HepG2 (cell line): Measurements from ENCODE around the gene TM9SF3. TPM values are rescaled to one million over a fixed set of nuclear protein-coding genes. Genes with fewer than 3 reads are reported as not detected.

Experiments
- ATAC-seq: fragments of 200-7000 bp; cut with Tn5 transposase; 3 replicates; pipeline ENCODE4 v1.9.1; 2020; ENCODE audit warnings: mild to moderate bottlenecking, moderate library complexity
- BruUV-seq: library from RNA; stranded (reverse); fragments of 400-500 nt; replicated peaks from 2 replicates; lab custom pipeline; 2021; lab: Mats Ljungman, UMichigan
- CTCF ChIA-PET: fragments of 300-600 bp; formaldehyde crosslinking; extraction: SDS; loops from one replicate; lab custom pipeline; 2021; ENCODE audit warnings: low total read pairs, inconsistent platforms, low intra/inter-chr PET ratio; lab: Yijun Ruan, JAX
- POLR2A ChIA-PET: fragments of 350-600 bp; sonication (Branson Sonifier 250); formaldehyde crosslinking; loops from one replicate; lab custom pipeline; 2020; ENCODE audit warnings: antibody characterized with exemption, inconsistent platforms; lab: Yijun Ruan, JAX
- DNase-seq: peaks from one replicate; pipeline ENCODE4 v3.0.0-alpha.2; 2015; ENCODE audit warnings: low spot score
- FAIRE-seq: peaks from 3 replicates; lab custom pipeline; 2011; peaks lifted over from hg19 to GRCh38; lab: Jason Lieb, UNC
- H2AFZ ChIP-seq: one replicate; pipeline ENCODE4 v1.6.1; 2011; ENCODE audit warnings: low read length, inconsistent platforms
- H3K27ac ChIP-seq: fragments of 300-600 bp; 3 replicates; pipeline ENCODE4 v1.8.0; 2011; ENCODE audit warnings: mixed run types, mild to moderate bottlenecking, mixed read lengths, low read length, inconsistent platforms; ENCODE audit not compliant: insufficient read depth; ENCODE audit errors: extremely low read length
- H3K27me3 ChIP-seq, 2 experiments: fragments of 200-600 bp in 1 of 2; 2 replicates in 1 of 2; 3 replicates in 1 of 2; pipeline versions ENCODE4 v1.6.0 to v1.8.0; 2011; ENCODE audit warnings: low read length in 2 of 2, mild to moderate bottlenecking in 2 of 2, moderate library complexity in 2 of 2, inconsistent platforms in 1 of 2; ENCODE audit not compliant: insufficient read depth in 2 of 2, control insufficient read depth in 1 of 2
- H3K36me3 ChIP-seq, 2 experiments: fragments of 200-600 bp in 1 of 2; replicated peaks in 1 of 2; 2 replicates in 1 of 2; 3 replicates in 1 of 2; pipeline versions ENCODE4 v1.5.1 to v1.8.0; 2011; ENCODE audit warnings: low read length in 2 of 2, inconsistent platforms in 1 of 2; ENCODE audit not compliant: insufficient read depth in 2 of 2, control insufficient read depth in 1 of 2
- H3K4me1 ChIP-seq: 2 replicates; pipeline ENCODE4 v1.5.1; 2012; ENCODE audit warnings: low read length, inconsistent platforms; ENCODE audit not compliant: insufficient read depth
- H3K4me2 ChIP-seq: 2 replicates; pipeline ENCODE4 v1.6.0; 2011; ENCODE audit warnings: low read depth, low read length, inconsistent platforms
- H3K4me3 ChIP-seq, 3 experiments: fragments of 200-600 bp in 1 of 3; sonication (generic), shearing (Covaris generic) in 1 of 3; replicated peaks in 1 of 3; 2 replicates each; pipeline ENCODE4 v1.5.1; 2011 to 2016; ENCODE audit warnings: low read length in 3 of 3, inconsistent platforms in 2 of 3, low read depth in 2 of 3, mild to moderate bottlenecking in 2 of 3, control low read depth in 1 of 3, mixed read lengths in 1 of 3; ENCODE audit not compliant: insufficient read depth in 1 of 3
- H3K79me2 ChIP-seq: one replicate; pipeline ENCODE4 v1.6.1; 2011; ENCODE audit warnings: low read length, inconsistent platforms; ENCODE audit not compliant: insufficient read depth
- H3K9ac ChIP-seq: 2 replicates; pipeline ENCODE4 v1.6.0; 2011; ENCODE audit warnings: mild to moderate bottlenecking, low read depth, low read length, inconsistent platforms; ENCODE audit not compliant: insufficient read depth
- H3K9me3 ChIP-seq: 2 replicates; pipeline ENCODE4 v1.5.1; 2012; ENCODE audit warnings: mild to moderate bottlenecking, low read length
- H4K20me1 ChIP-seq: 2 replicates; pipeline ENCODE4 v1.6.0; 2011; ENCODE audit warnings: inconsistent platforms, mild to moderate bottlenecking, low read length, moderate library complexity; ENCODE audit not compliant: insufficient read depth
- BORCS8-MEF2B ChIP-seq: sonication (generic); formaldehyde crosslinking; IDR thresholded peaks from 2 replicates; pipeline ENCODE4 v1.8.0; 2022; ENCODE audit warnings: mild to moderate bottlenecking, missing genetic modification reagents
- CREB3 ChIP-seq: sonication (generic); formaldehyde crosslinking; IDR thresholded peaks from 2 replicates; pipeline ENCODE4 v1.5.0; 2020; ENCODE audit warnings: missing genetic modification reagents
- CTCF ChIP-seq: sonication (generic); formaldehyde crosslinking; IDR thresholded peaks from 2 replicates; pipeline ENCODE4 v1.5.0; 2020; ENCODE audit warnings: mild to moderate bottlenecking, missing genetic modification reagents, moderate library complexity
- HBP1 ChIP-seq: IDR thresholded peaks from 2 replicates; pipeline ENCODE4 v1.6.1; 2016; ENCODE audit warnings: low read depth, control low read depth
- MEIS2 ChIP-seq: sonication (generic); formaldehyde crosslinking; IDR thresholded peaks from 2 replicates; pipeline ENCODE4 v1.9.0; 2021; ENCODE audit warnings: mild to moderate bottlenecking, missing genetic modification reagents
- MXD4 ChIP-seq: IDR thresholded peaks from 2 replicates; pipeline ENCODE4 v1.6.1; 2016; ENCODE audit warnings: mild to moderate bottlenecking, missing biosample characterization, missing genetic modification reagents
- NFE2L2 ChIP-seq: fragments of 150-350 bp; IDR thresholded peaks from 2 replicates; pipeline ENCODE4 v1.6.1; 2014; ENCODE audit warnings: low read length
- PLSCR1 ChIP-seq: sonication (generic); formaldehyde crosslinking; IDR thresholded peaks from 2 replicates; pipeline ENCODE4 v1.5.0; 2020; ENCODE audit warnings: missing genetic modification reagents, mild to moderate bottlenecking, borderline replicate concordance
- PRPF4 ChIP-seq: fragments of 200-400 bp; formaldehyde crosslinking; IDR thresholded peaks from 2 replicates; pipeline ENCODE4 v1.6.1; 2016; ENCODE audit warnings: low read length, low read depth; ENCODE audit not compliant: poor library complexity, severe bottlenecking
- RAD21 ChIP-seq: fragments of 450-650 bp; formaldehyde crosslinking; IDR thresholded peaks from 2 replicates; pipeline ENCODE4 v1.5.0; 2020; ENCODE audit warnings: mild to moderate bottlenecking
- STAG1 ChIP-seq: sonication (generic); formaldehyde crosslinking; IDR thresholded peaks from 2 replicates; pipeline ENCODE4 v1.4.0; 2020; ENCODE audit warnings: missing genetic modification reagents
- TEAD3 ChIP-seq: optimal IDR thresholded peaks from 2 replicates; pipeline ENCODE3; 2016; ENCODE audit warnings: borderline replicate concordance
- TFAP4 ChIP-seq: sonication (generic); IDR thresholded peaks from 2 replicates; pipeline ENCODE4 v1.6.1; 2016; ENCODE audit warnings: low read depth, borderline replicate concordance
- XRCC5 ChIP-seq: fragments of 200-400 bp; formaldehyde crosslinking; optimal IDR thresholded peaks from 2 replicates; pipeline ENCODE3; 2017; ENCODE audit warnings: mild to moderate bottlenecking, low read length
- ZNF841 ChIP-seq: sonication (generic); formaldehyde crosslinking; IDR thresholded peaks from 2 replicates; pipeline ENCODE4 v1.8.1; 2023; ENCODE audit warnings: missing genetic modification reagents, borderline replicate concordance
- WGBS: methylation state at CpG from one replicate; pipeline ENCODE4 v1.1.6; 2017; ENCODE audit warnings: low lambda C conversion rate; 5-methylcytosine and 5-hydroxymethylcytosine counted together
- in situ Hi-C: cut with HindIII; loops from 2 replicates; pipeline ENCODE4 v1.10.0; 2017; ENCODE audit warnings: low pct_unique_long_range_greater_than_20kb; ENCODE audit not compliant: extremely low pct_ligation_motif_present
- intact Hi-C: fragments of 100-400 bp; cut with micrococcal nuclease; formaldehyde crosslinking; loops from one replicate; pipeline ENCODE4 v1.10.0; 2022; ENCODE audit not compliant: unreplicated experiment
- polyA plus RNA-seq, 8 experiments: library from polyadenylated mRNA; depleted of rRNA in 3 of 8; stranded (reverse) in 7 of 8; unstranded in 1 of 8; fragments of >200 nt; fragmentation: Illumina TruSeq in 4 of 8; extraction: Trizol in 4 of 8; gene quantifications; 2 replicates each; pipeline versions ENCODE4 v1.2.1 to v1.2.3, GENCODE V29; 2011 to 2016; ENCODE audit warnings: low read depth in 4 of 8, missing spikeins in 1 of 8, mixed read lengths in 1 of 8; ENCODE audit not compliant: insufficient read depth in 1 of 8
- total RNA-seq, 5 experiments: library from RNA; depleted of rRNA; stranded (reverse); fragments of >200 nt; fragmentation: Illumina TruSeq; extraction: Trizol; gene quantifications; 2 replicates each; pipeline ENCODE4 v1.2.3, GENCODE V29; 2016; ENCODE audit warnings: low read depth in 1 of 5

TM9SF3 gene
- total and polyA plus RNA-seq, 2 of the 13 experiments (the other 11 are each of a cell fraction or from before 2014, with no cell fraction given), result 43.8 to 120 TPM

GRCh38 chr10:96511044-96511945, 75.5 kb downstream of the TM9SF3 start:
- peak; percentile 59 for DNase-seq
- peak; percentile 83 for FAIRE-seq
- TF ChIP-seq TFAP4, result no peak
- peak; percentile 66 for TF ChIP-seq XRCC5
- TF ChIP-seq CTCF (CRISPR knock-in tag), result peak; percentile 78
- peak; percentile 44 for TF ChIP-seq TEAD3 (CRISPR knock-in tag)
- no peak for TF ChIP-seq PLSCR1 (CRISPR knock-in tag)
- peak; percentile 61 for TF ChIP-seq STAG1
- TF ChIP-seq BORCS8-MEF2B (CRISPR knock-in tag), result 0 out of 2 replicates have a peak, but pooled peaks have one; percentile 29
- no peak for TF ChIP-seq HBP1
- TF ChIP-seq NFE2L2, result no peak
- no peak for TF ChIP-seq ZNF841
- TF ChIP-seq MXD4 (CRISPR knock-in tag), result no peak
- TF ChIP-seq MEIS2 (CRISPR knock-in tag), result no peak
- no peak for TF ChIP-seq PRPF4
- TF ChIP-seq RAD21 (CRISPR knock-in tag), result peak; percentile 42; the same call in 1 of the 2 replicates
- no peak for TF ChIP-seq CREB3 (CRISPR knock-in tag)

More at GRCh38 chr10:96511044-96511945, 75.5 kb downstream of the TM9SF3 start:
- Histone ChIP-seq H3K27ac (no peak overlapping the region), H2AFZ (no peak overlapping the region), H3K36me3 (no peaks in the 10 kb centered on the region), H3K4me3 (no peak overlapping the region), H3K27me3 (peaks cover 0 to 26% of the 10 kb centered on the region in 2 experiments; a peak in 4 of 5 replicates), H3K79me2 (no peaks in the 10 kb centered on the region), H4K20me1 (0 out of 2 replicates have a peak, but pooled peaks cover 4% of the 10 kb centered on the region), H3K9me3 (no peaks in the 10 kb centered on the region), H3K4me2 (0 out of 2 replicates have a peak overlapping the region, but pooled peaks have one; percentile 10), H3K9ac (no peak overlapping the region), H3K4me1 (peaks cover 35% of the 10 kb centered on the region)
- ChIA-PET CTCF (interaction anchor here (0.6 to 1.8 kb wide), 6 partner anchors 20 to 140 kb away, joined by 3 to 10 read pairs (median 4); no protein-coding TSS in a partner anchor), POLR2A (no interaction called here)
- intact Hi-C loops, result loop anchor here (1.0 to 5.0 kb wide), 2 partner anchors 20 to 134 kb away; no protein-coding TSS in a partner anchor
- peak; percentile 41 for ATAC-seq
- WGBS, result 29% methylated on average over 5 of the region's 7 CpGs
- in situ Hi-C loops, result loop anchor here (5.0 kb wide), 1 partner anchor 114 kb away; no protein-coding TSS in a partner anchor
- no TSS peak for BruUV-seq
